Endothelial cell of umbilical vein (primary cell): Measurements from ENCODE around the gene ARL5C. TPM values are rescaled to one million over a fixed set of nuclear protein-coding genes. Genes with fewer than 3 reads are reported as not detected.

ENCODE experiments used
- BruUV-seq: library from RNA; stranded (reverse); fragments of 400-500 nt; replicated peaks from 2 replicates; lab custom pipeline; 2021; lab: Mats Ljungman, UMichigan
- CTCF ChIA-PET: fragments of 300-600, 350-600 bp; sonication (Branson Sonifier 250); formaldehyde crosslinking; loops from one replicate; lab custom pipeline; 2021; ENCODE audit warnings: antibody characterized with exemption, inconsistent platforms; lab: Charles Lee
- POLR2A ChIA-PET: fragments of 300-600, 350-600 bp; sonication (Branson Sonifier 250); formaldehyde crosslinking; loops from one replicate; lab custom pipeline; 2021; ENCODE audit warnings: antibody characterized with exemption, inconsistent platforms; lab: Charles Lee
- DNase-seq: peaks from one replicate; pipeline ENCODE4 v3.0.0-alpha.2; 2011; ENCODE audit warnings: low read depth, low spot score
- FAIRE-seq: peaks from 2 replicates; lab custom pipeline; 2011; peaks lifted over from hg19 to GRCh38; lab: Jason Lieb, UNC
- H2AFZ ChIP-seq: 2 replicates; pipeline ENCODE4 v1.6.0; 2012; ENCODE audit warnings: low read depth, low read length, control low read depth, inconsistent platforms
- H3K27ac ChIP-seq: 2 replicates; pipeline ENCODE4 v1.5.1; 2011; ENCODE audit warnings: low read depth, mild to moderate bottlenecking, control low read depth, low read length, moderate library complexity; ENCODE audit not compliant: insufficient read depth
- H3K27me3 ChIP-seq, 2 experiments: 2 replicates each; pipeline versions ENCODE4 v1.6.0 to v1.6.1; 2011; ENCODE audit warnings: low read length in 2 of 2, mixed read lengths in 1 of 2; ENCODE audit not compliant: control insufficient read depth in 2 of 2, insufficient read depth in 2 of 2
- H3K36me3 ChIP-seq, 2 experiments: 2 replicates in 1 of 2; 3 replicates in 1 of 2; pipeline ENCODE4 v1.5.1; 2011; ENCODE audit warnings: low read length in 2 of 2, mild to moderate bottlenecking in 1 of 2, moderate library complexity in 1 of 2; ENCODE audit not compliant: control insufficient read depth in 2 of 2, insufficient read depth in 2 of 2; ENCODE audit errors: extremely low read depth in 1 of 2
- H3K4me1 ChIP-seq: 3 replicates; pipeline ENCODE4 v1.5.1; 2011; ENCODE audit warnings: mild to moderate bottlenecking, low read length; ENCODE audit not compliant: control insufficient read depth, insufficient read depth; ENCODE audit errors: extremely low read depth
- H3K4me2 ChIP-seq: 2 replicates; pipeline ENCODE4 v1.6.1; 2011; ENCODE audit warnings: low read length, control low read depth, mixed read lengths; ENCODE audit not compliant: insufficient read depth
- H3K4me3 ChIP-seq, 3 experiments: fragments of 200-600 bp in 1 of 3; sonication (generic), shearing (Covaris generic) in 1 of 3; replicated peaks in 1 of 3; 2 replicates each; pipeline ENCODE4 v1.5.1; 2011 to 2016; ENCODE audit warnings: control low read depth in 3 of 3, low read length in 3 of 3, mild to moderate bottlenecking in 2 of 3, inconsistent platforms in 1 of 3, low read depth in 1 of 3, moderate library complexity in 1 of 3; ENCODE audit not compliant: insufficient read depth in 1 of 3
- H3K79me2 ChIP-seq: 2 replicates; pipeline ENCODE4 v1.6.0; 2012; ENCODE audit warnings: low read length, inconsistent platforms; ENCODE audit not compliant: control insufficient read depth, insufficient read depth
- H3K9ac ChIP-seq: replicated peaks from 2 replicates; pipeline ENCODE3; 2011; ENCODE audit warnings: low read length, control low read depth; ENCODE audit not compliant: insufficient read depth; ENCODE audit errors: extremely low read depth
- H3K9me1 ChIP-seq: replicated peaks from 3 replicates; pipeline ENCODE4 v1.6.0; 2011; ENCODE audit warnings: mild to moderate bottlenecking, low read length; ENCODE audit not compliant: control insufficient read depth, insufficient read depth; ENCODE audit errors: extremely low read depth
- H3K9me3 ChIP-seq: replicated peaks from 2 replicates; pipeline ENCODE4 v1.5.1; 2012; ENCODE audit warnings: low read length, inconsistent platforms; ENCODE audit not compliant: control insufficient read depth, insufficient read depth
- H4K20me1 ChIP-seq: replicated peaks from 2 replicates; pipeline ENCODE3; 2011; ENCODE audit warnings: mild to moderate bottlenecking, low read length; ENCODE audit not compliant: control insufficient read depth, insufficient read depth; ENCODE audit errors: extremely low read depth
- CTCF ChIP-seq, 2 donors: IDR thresholded peaks; 1 replicate in 1 of 2; 2 replicates in 1 of 2; pipeline ENCODE4 v1.5.1; 2011; ENCODE audit warnings: low read length in 2 of 2, mild to moderate bottlenecking in 2 of 2, moderate library complexity in 2 of 2, control low read depth in 1 of 2, inconsistent platforms in 1 of 2, low read depth in 1 of 2; ENCODE audit not compliant: insufficient read depth in 1 of 2; ENCODE audit errors: extremely low read depth in 1 of 2
- EZH2 ChIP-seq: IDR thresholded peaks from 2 replicates; pipeline ENCODE4 v1.6.1; 2012; ENCODE audit warnings: borderline replicate concordance, low read depth, mild to moderate bottlenecking, moderate library complexity, low read length, inconsistent platforms; ENCODE audit not compliant: severe bottlenecking
- FOS ChIP-seq: IDR thresholded peaks from 2 replicates; pipeline ENCODE4 v1.6.1; 2011; ENCODE audit warnings: mild to moderate bottlenecking, low read length, moderate library complexity, borderline replicate concordance; ENCODE audit not compliant: insufficient read depth
- GATA2 ChIP-seq: IDR thresholded peaks from 2 replicates; pipeline ENCODE4 v1.7.0; 2011; ENCODE audit warnings: low read depth, mild to moderate bottlenecking, moderate library complexity, mixed read lengths, low read length; ENCODE audit not compliant: insufficient read length, insufficient read depth
- JUN ChIP-seq: IDR thresholded peaks from 2 replicates; pipeline ENCODE4 v1.6.1; 2011; ENCODE audit warnings: borderline replicate concordance, low read depth; ENCODE audit not compliant: insufficient read length, insufficient read depth
- MAX ChIP-seq: IDR thresholded peaks from 2 replicates; pipeline ENCODE4 v1.6.1; 2011; ENCODE audit not compliant: insufficient read depth, insufficient read length
- MYC ChIP-seq: IDR thresholded peaks from one replicate; pipeline ENCODE4 v1.6.1; 2011; ENCODE audit warnings: mild to moderate bottlenecking, low read depth, low read length
- POLR2A ChIP-seq: IDR thresholded peaks from 2 replicates; pipeline ENCODE4 v1.6.1; 2012; ENCODE audit warnings: low read depth, mild to moderate bottlenecking, control low read depth, low read length
- POLR2AphosphoS5 ChIP-seq: IDR thresholded peaks from 2 replicates; pipeline ENCODE4 v1.6.1; 2012; ENCODE audit warnings: low read depth, mild to moderate bottlenecking, control low read depth, low read length, moderate library complexity; ENCODE audit not compliant: insufficient read depth
- dilution Hi-C: fragments of 300-500 bp; cut with MboI; formaldehyde crosslinking; loops from one replicate; pipeline ENCODE4 v1.15.0; 2019; ENCODE audit warnings: low sequenced_read_pairs; ENCODE audit not compliant: extremely low pct_ligation_motif_present
- intact Hi-C: fragments of 100-400 bp; cut with micrococcal nuclease; formaldehyde crosslinking; loops from one replicate; pipeline ENCODE4 v1.10.0; 2022
- polyA plus RNA-seq, 4 experiments: library from polyadenylated mRNA; depleted of rRNA in 3 of 4; stranded (reverse) in 3 of 4; unstranded in 1 of 4; fragments of >200 nt; gene quantifications; 2 replicates each; pipeline versions ENCODE4 v1.2.1 to v1.2.3, GENCODE V29; 2011 to 2012; ENCODE audit warnings: missing spikeins in 1 of 4
- total RNA-seq: library from RNA; stranded (reverse); gene quantifications from 2 replicates; pipeline ENCODE4 v1.2.3, GENCODE V29; 2021

The ARL5C gene
- total and polyA plus RNA-seq, 2 donors (not counting 3 experiments of a cell fraction or from before 2014, with no cell fraction given): not detected

- H3K27ac ChIP-seq: no peak overlapping the region
- DNase-seq (no peak), FAIRE-seq (no peak)
- H3K9me1 ChIP-seq: no peaks in the 10 kb centered on the region
- peaks cover 18% of the 10 kb centered on the region for H3K79me2 ChIP-seq
- H3K4me2 ChIP-seq: no peak overlapping the region
- intact Hi-C loops (no loop called here), dilution Hi-C loops (no loop called here)
- no peaks in the 10 kb centered on the region for H4K20me1 ChIP-seq
- ChIA-PET CTCF (interaction anchor here (0.9 kb wide), 1 partner anchor 39 kb away, joined by 3 read pairs; no protein-coding TSS in a partner anchor), POLR2A (no interaction called here)
- H3K36me3 ChIP-seq: peaks cover 3 to 17% of the 10 kb centered on the region in 2 experiments
- H2AFZ ChIP-seq: no peak overlapping the region
- peaks cover 3% of the 10 kb centered on the region for H3K4me1 ChIP-seq
- no peak overlapping the region for H3K9ac ChIP-seq
- H3K27me3 ChIP-seq: no peaks in the 10 kb centered on the region
- no TSS peak for BruUV-seq
- TF ChIP-seq JUN (no peak), POLR2A (no peak), MYC (no peak), GATA2 (no peak), POLR2AphosphoS5 (no peak), FOS (no peak), EZH2 (no peak), MAX (no peak), CTCF (IDR thresholded peaks at IDR 0.05; ENCODE audit: extremely low read depth in 1 of 2, insufficient read depth in 1 of 2, low read depth in 1 of 2, low read length in 2 of 2) (no peak)
- H3K4me3 ChIP-seq: no peak overlapping the region
- no peaks in the 10 kb centered on the region for H3K9me3 ChIP-seq
Observed at GRCh38 chr17:39192901-39193300, 26.9 kb upstream of the ARL5C start.
